GM13977 (cell line): Measurements from ENCODE around the gene MRPL17.

Source experiments
- DNase-seq: peaks from one replicate; pipeline ENCODE4 v3.0.0; 2012; ENCODE audit warnings: low spot score
- in situ Hi-C: fragments of 300-500 bp; cut with MboI; formaldehyde crosslinking; loops from one replicate; pipeline ENCODE4 v1.12.0; 2022; ENCODE audit warnings: low sequenced_read_pairs, low pct_unique_long_range_greater_than_20kb, mixed read lengths, inconsistent platforms; ENCODE audit not compliant: unreplicated experiment
- TF ChIP-seq, protein P1 (sequence below): IDR thresholded peaks from 2 replicates; pipeline ENCODE4 v1.5.1; 2012; ENCODE audit warnings: mild to moderate bottlenecking, control low read depth; ENCODE audit not compliant: insufficient read depth; ENCODE audit errors: extremely low read depth, missing control alignments

The MRPL17 gene

DNA sequence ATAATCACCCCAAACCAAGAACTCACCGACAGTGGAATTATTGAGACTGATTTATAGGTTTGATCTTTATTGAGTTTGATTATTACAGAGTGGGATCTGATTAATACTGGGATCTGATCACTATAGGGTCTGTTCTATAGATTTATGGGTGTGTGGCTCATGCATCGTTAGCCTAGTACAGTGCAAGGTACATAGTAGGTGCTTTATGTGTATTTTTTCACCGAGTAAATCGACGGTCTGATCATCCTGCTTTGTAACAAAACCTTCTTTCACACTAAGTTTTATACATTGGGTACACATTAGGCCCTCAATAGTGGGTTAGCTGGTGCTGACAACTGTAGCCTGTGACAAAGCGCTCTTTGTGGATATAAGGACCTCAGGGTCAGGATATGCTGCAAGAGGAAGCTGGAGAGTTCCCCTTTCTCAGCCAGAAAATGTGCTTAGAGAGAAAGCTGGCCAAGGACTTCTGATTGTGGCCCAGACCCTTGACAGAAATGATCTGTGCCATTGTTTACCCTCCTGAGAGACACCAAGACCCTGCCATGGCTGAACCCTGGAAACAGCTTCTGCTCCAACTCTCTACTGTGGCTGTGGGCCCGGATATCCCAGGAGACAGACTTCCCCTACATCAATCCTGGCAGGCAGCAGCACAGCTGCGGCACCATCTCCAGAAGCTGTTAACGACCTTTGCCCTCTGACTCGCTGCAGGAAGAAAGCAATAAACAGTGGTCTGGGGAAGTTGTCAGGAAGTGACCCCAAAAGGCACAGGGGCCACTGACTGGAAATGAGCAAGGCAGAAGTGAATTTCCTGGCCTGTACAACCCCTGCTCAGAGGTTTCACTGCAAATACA is 47.8 kb downstream of the MRPL17 start:
- TF ChIP-seq, protein P1, sequence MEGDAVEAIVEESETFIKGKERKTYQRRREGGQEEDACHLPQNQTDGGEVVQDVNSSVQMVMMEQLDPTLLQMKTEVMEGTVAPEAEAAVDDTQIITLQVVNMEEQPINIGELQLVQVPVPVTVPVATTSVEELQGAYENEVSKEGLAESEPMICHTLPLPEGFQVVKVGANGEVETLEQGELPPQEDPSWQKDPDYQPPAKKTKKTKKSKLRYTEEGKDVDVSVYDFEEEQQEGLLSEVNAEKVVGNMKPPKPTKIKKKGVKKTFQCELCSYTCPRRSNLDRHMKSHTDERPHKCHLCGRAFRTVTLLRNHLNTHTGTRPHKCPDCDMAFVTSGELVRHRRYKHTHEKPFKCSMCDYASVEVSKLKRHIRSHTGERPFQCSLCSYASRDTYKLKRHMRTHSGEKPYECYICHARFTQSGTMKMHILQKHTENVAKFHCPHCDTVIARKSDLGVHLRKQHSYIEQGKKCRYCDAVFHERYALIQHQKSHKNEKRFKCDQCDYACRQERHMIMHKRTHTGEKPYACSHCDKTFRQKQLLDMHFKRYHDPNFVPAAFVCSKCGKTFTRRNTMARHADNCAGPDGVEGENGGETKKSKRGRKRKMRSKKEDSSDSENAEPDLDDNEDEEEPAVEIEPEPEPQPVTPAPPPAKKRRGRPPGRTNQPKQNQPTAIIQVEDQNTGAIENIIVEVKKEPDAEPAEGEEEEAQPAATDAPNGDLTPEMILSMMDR, result no peak
- in situ Hi-C loops, result no loop called here
- DNase-seq, result no peak

DNA sequence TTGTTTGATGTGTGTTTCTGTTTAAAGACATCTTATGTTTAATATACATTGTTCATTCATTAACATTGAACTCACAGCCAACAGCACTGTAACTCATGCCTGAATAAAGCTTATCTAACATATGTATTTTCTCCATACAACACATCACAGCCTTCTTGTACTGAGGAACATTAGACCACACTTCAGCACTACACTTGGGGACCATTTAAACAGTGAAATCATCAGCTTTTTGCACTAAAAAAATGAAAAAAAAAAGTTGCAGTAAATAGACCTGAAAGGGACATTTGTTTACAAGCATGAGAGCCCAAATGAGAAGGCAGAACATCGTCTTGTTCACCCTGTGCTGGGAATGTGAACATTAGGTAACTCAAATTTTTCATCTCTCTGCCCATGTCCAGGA is 48.6 kb downstream of the MRPL17 start:
- in situ Hi-C loops, result no loop called here
- no peak for DNase-seq
- TF ChIP-seq, protein P1, result no peak

DNA sequence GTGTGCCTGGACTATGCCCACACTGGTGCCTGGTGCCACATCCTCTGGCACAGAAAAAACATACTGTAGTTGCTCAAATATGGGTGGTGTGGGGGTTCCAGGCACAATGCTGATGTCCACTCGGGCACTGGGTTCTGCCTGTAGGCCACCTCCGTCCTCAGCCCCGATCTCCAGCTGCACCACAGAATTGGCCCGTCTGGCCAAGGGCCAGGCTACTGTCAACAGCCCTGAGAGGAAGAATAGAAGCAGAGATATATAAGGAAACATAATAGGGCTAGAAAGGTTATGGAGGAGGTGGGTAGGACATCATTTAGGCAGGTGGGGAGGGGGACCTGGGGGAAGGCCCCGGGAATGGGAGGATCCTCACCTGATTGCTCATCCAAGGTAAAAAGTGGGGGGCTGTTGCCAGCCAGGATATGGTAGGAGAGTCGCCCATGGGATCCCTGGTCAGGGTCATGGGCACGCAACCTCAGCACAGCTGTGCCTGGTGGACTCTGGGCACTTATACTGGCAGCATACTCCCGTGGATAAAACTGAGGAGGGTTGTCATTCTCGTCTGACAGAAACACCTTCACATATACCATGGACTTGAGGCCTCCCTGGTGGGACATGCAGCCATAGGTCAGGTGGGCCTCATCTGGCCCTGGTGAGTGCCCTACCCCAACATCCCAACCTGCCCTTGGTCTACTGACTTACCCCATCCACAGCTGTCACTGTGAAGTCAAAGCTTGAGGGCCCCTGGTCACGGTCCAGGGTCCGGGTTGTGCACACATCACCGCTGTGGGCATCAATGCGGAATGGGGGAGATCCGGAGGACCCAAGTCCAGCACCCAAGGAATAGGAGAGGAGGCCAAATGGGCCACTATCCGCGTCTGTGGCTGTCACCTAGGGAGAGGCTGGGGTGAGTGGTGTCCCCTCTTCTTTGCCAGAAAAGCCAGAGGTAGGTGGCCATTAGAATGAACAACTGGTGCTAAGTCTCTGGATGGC is 49.4 kb downstream of the MRPL17 start:
- TF ChIP-seq, protein P1, result no peak
- in situ Hi-C loops, result no loop called here
- no peak for DNase-seq

DNA sequence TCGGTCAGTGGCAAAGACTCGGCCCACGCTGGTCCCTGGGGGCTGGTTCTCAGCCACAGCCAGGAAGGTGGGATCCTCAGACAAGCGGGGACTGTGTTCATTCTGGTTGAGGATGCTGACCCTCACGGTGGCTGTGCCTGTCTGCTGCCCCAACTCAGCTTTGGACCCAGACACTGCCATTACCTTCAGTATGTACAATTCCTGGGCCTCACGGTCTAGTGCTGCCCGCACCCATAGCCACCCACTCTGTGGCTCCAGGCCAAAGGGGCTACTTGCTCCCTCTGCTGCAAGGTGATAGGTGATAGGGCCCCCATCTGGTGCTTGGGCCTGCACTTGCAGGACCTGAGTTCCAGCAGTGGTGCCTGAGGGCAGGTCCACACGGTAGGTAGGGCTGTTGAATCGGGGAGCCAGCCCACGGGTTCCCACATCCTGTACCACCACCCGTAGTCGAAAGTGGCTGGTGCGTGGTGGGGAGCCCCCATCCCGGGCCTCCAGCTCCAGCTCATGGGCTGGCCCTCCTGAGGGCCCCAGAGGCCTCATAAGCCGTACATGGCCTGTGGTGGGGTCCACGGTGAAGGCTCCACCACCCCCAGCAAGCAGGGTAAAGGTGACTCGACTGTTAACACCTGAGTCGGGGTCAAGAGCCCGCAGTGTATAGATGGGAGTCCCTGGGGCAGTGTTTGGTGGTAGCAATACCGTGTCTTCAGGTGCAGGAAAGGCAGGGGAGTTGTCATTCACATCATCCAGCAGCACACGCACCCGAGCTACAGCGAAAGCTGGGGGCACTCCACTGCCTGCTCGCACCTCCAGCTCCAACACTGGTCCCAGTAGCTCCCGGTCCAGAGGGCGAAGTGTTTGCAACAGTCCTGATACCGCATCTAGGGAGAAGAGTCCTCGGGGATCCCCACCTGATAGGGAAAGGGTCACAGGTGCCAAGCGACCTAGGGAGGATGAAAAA is 50.7 kb downstream of the MRPL17 start:
- in situ Hi-C loops, result no loop called here
- TF ChIP-seq, protein P1, result no peak
- DNase-seq, result no peak

DNA sequence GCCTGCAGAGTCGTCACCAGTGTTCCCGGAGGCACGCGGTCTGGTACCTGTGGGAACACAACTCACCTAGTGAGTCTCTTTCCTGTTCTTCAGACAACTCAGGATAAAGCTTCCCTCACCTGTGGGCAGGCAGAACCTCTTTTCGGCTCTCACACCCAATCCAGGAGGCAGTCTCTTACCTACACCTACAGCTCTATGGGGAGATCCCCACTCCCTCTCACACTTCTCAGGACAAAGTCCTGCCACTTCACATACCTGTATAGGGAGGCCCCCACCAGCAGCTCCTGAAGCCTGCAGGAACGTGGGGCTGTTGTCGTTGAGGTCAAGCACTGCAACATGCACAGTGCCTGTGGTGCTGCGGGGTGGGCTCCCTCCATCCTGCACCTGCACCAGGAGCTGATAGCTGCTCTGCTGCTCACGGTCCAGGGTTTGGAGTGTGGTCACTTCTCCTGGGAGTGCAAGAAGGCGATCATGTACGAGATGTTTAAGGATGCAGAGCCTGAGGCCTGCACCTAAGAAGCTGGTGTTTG is 51.7 kb downstream of the MRPL17 start:
- no peak for DNase-seq
- in situ Hi-C loops, result no loop called here
- TF ChIP-seq, protein P1, result no peak
